LNCaP clone FGC (cell line): Measurements from ENCODE around the gene UBE2D1.

Experiments used
- DNase-seq: peaks from one replicate; pipeline ENCODE4 v3.0.0-alpha.2; 2011; ENCODE audit warnings: low read depth
- H3K4me3 ChIP-seq: 2 replicates; pipeline ENCODE4 v1.5.1; 2011; ENCODE audit warnings: mild to moderate bottlenecking, low read depth, low read length, control low read depth
- CTCF ChIP-seq: IDR thresholded peaks from 2 replicates; pipeline ENCODE4 v1.5.1; 2012; ENCODE audit warnings: mild to moderate bottlenecking; ENCODE audit not compliant: control insufficient read depth, insufficient read depth; ENCODE audit errors: extremely low read depth

The UBE2D1 gene

GRCh38 chr10:58320351-58321049 lies 14.3 kb upstream of the UBE2D1 start:
- DNase-seq: no peak
- H3K4me3 ChIP-seq: no peak overlapping the region
- TF ChIP-seq CTCF: no peak

GRCh38 chr10:58322072-58322834 lies 12.6 kb upstream of the UBE2D1 start:
- no peak for DNase-seq
- H3K4me3 ChIP-seq: no peak overlapping the region
- TF ChIP-seq CTCF: no peak

GRCh38 chr10:58322835-58323209 lies 12.0 kb upstream of the UBE2D1 start:
- no peak for TF ChIP-seq CTCF
- no peak overlapping the region for H3K4me3 ChIP-seq
- no peak for DNase-seq

GRCh38 chr10:58326967-58327381 lies 7.8 kb upstream of the UBE2D1 start:
- no peak for DNase-seq
- no peak overlapping the region for H3K4me3 ChIP-seq
- no peak for TF ChIP-seq CTCF

- no peak for DNase-seq
- no peak overlapping the region for H3K4me3 ChIP-seq
- TF ChIP-seq CTCF: no peak
These were observed 6.6 kb upstream of the UBE2D1 start for GRCh38 chr10:58328233-58328632.

- TF ChIP-seq CTCF: no peak
- DNase-seq: no peak
- no peak overlapping the region for H3K4me3 ChIP-seq
These were observed 4.4 kb upstream of the UBE2D1 start for GRCh38 chr10:58330431-58330830.

- TF ChIP-seq CTCF: no peak
- H3K4me3 ChIP-seq: no peak overlapping the region
- DNase-seq: no peak
These were observed 3.2 kb upstream of the UBE2D1 start for GRCh38 chr10:58331646-58332045.
